Activated naive CD4-positive, alpha-beta T cell treated with anti-CD3 and anti-CD28 coated beads, Interleukin-2, amount 10 ng/mL, durations not matched to agents 7 days and 5 days (primary cell): ENCODE results near the gene C14orf119.
"Not testable (repeated sequence)": the region's sequence is repeated elsewhere in the genome, so short reads cannot be mapped to it uniquely, and the experiment has no call there.

Experiments
- CTCF ChIA-PET: fragments of 350-600 bp; sonication (Branson Sonifier 250); formaldehyde crosslinking; loops from one replicate; lab custom pipeline; 2021; ENCODE audit warnings: antibody characterized with exemption; lab: Charles Lee
- DNase-seq: peaks from one replicate; pipeline ENCODE4 v3.0.0-alpha.2; 2020
- H3K27ac Mint-ChIP-seq: one replicate; pipeline ENCODE4 v1.8.0; 2021; ENCODE audit warnings: mild to moderate bottlenecking, moderate library complexity, mixed read lengths
- H3K27me3 Mint-ChIP-seq: one replicate; pipeline ENCODE4 v1.8.0; 2021; ENCODE audit warnings: mild to moderate bottlenecking, mixed read lengths
- H3K36me3 Mint-ChIP-seq: one replicate; pipeline ENCODE4 v1.8.0; 2021; ENCODE audit warnings: mixed read lengths
- H3K4me1 Mint-ChIP-seq: one replicate; pipeline ENCODE4 v1.8.0; 2021; ENCODE audit warnings: mixed read lengths
- H3K4me3 Mint-ChIP-seq: one replicate; pipeline ENCODE4 v1.8.0; 2021; ENCODE audit warnings: mild to moderate bottlenecking, moderate library complexity, mixed read lengths
- H3K9me3 Mint-ChIP-seq: one replicate; pipeline ENCODE4 v1.8.0; 2021; ENCODE audit warnings: mixed read lengths

C14orf119 gene

GRCh38 chr14:23102801-23103200, 7.5 kb downstream of the C14orf119 start:
- Mint-ChIP-seq H3K4me1 (peaks cover 4% of the 10 kb centered on the region), H3K36me3 (peaks cover 15% of the 10 kb centered on the region), H3K9me3 (no peaks in the 10 kb centered on the region), H3K27me3 (peaks cover 22% of the 10 kb centered on the region), H3K27ac (no peak overlapping the region), H3K4me3 (no peak overlapping the region)
- CTCF ChIA-PET, result no interaction called here
- DNase-seq, result no peak

GRCh38 chr14:23103581-23103980, 8.3 kb downstream of the C14orf119 start:
- CTCF ChIA-PET, result interaction anchor here (1.0 kb wide), 1 partner anchor 8 kb away, joined by 3 read pairs; the partner anchor contains the start of genes ACIN1 and C14orf119
- peaks cover 11% of the 10 kb centered on the region for H3K36me3 Mint-ChIP-seq
- peaks cover 3% of the 10 kb centered on the region for H3K4me1 Mint-ChIP-seq
- DNase-seq, result no peak
- H3K27ac Mint-ChIP-seq, result no peak overlapping the region
- peaks cover 22% of the 10 kb centered on the region for H3K27me3 Mint-ChIP-seq
- no peak overlapping the region for H3K4me3 Mint-ChIP-seq
- H3K9me3 Mint-ChIP-seq, result no peaks in the 10 kb centered on the region

- Mint-ChIP-seq H3K27me3 (peaks cover 22% of the 10 kb centered on the region), H3K4me1 (peaks cover 3% of the 10 kb centered on the region), H3K27ac (no peak overlapping the region), H3K4me3 (no peak overlapping the region), H3K9me3 (no peaks in the 10 kb centered on the region), H3K36me3 (peaks cover 8% of the 10 kb centered on the region)
- no peak for DNase-seq
- CTCF ChIA-PET, result interaction anchor here (1.0 kb wide), 1 partner anchor 9 kb away, joined by 3 read pairs; the partner anchor contains the start of genes ACIN1 and C14orf119
Observed at GRCh38 chr14:23104070-23104590, 8.8 kb downstream of the C14orf119 start.

GRCh38 chr14:23104591-23105347, 9.5 kb downstream of the C14orf119 start, which contains the start of gene CIROP:
Gene CIROP, minus strand, starts transcription at chr14:23104989. Its CDS starts 69 bp downstream, at chr14:23104920.
- peaks cover 3% of the 10 kb centered on the region for H3K4me1 Mint-ChIP-seq
- H3K27ac Mint-ChIP-seq, result no peak within 1 kb of the TSS
- no peak within 1 kb of the TSS for H3K4me3 Mint-ChIP-seq
- H3K9me3 Mint-ChIP-seq, result no peaks in the 10 kb centered on the region
- peaks cover 4% of the 10 kb centered on the region for H3K36me3 Mint-ChIP-seq
- H3K27me3 Mint-ChIP-seq, result peaks cover 22% of the 10 kb centered on the region
- CTCF ChIA-PET, result interaction anchor here (1.0 kb wide), 1 partner anchor 10 kb away, joined by 3 read pairs; the partner anchor contains the start of genes ACIN1 and C14orf119
- no peak for DNase-seq

- peaks cover 22% of the 10 kb centered on the region for H3K27me3 Mint-ChIP-seq
- H3K36me3 Mint-ChIP-seq, result peaks cover under 1% of the 10 kb centered on the region
- H3K27ac Mint-ChIP-seq, result no peak overlapping the region
- no peaks in the 10 kb centered on the region for H3K9me3 Mint-ChIP-seq
- H3K4me1 Mint-ChIP-seq, result peaks cover 3% of the 10 kb centered on the region
- H3K4me3 Mint-ChIP-seq, result no peak overlapping the region
- DNase-seq, result no peak
- CTCF ChIA-PET, result no interaction called here
Observed at GRCh38 chr14:23105348-23105824, 10.1 kb downstream of the C14orf119 start.

GRCh38 chr14:23106747-23107045, 11.4 kb downstream of the C14orf119 start:
- no peak overlapping the region for H3K27ac Mint-ChIP-seq
- H3K36me3 Mint-ChIP-seq, result no peaks in the 10 kb centered on the region
- no peak for DNase-seq
- CTCF ChIA-PET, result interaction anchor here (1.1 kb wide), 1 partner anchor 14 kb away, joined by 3 read pairs; no protein-coding TSS in a partner anchor
- H3K4me3 Mint-ChIP-seq, result no peak overlapping the region
- H3K9me3 Mint-ChIP-seq, result no peaks in the 10 kb centered on the region
- H3K4me1 Mint-ChIP-seq, result peaks cover 3% of the 10 kb centered on the region
- H3K27me3 Mint-ChIP-seq, result peaks cover 22% of the 10 kb centered on the region

GRCh38 chr14:23107620-23108019, 12.3 kb downstream of the C14orf119 start:
- H3K27me3 Mint-ChIP-seq, result peaks cover 18% of the 10 kb centered on the region
- H3K4me1 Mint-ChIP-seq, DNase-seq, H3K9me3 Mint-ChIP-seq, H3K4me3 Mint-ChIP-seq, CTCF ChIA-PET, H3K36me3 Mint-ChIP-seq, H3K27ac Mint-ChIP-seq: not testable (repeated sequence)

GRCh38 chr14:23108169-23108568, 12.9 kb downstream of the C14orf119 start:
- not testable (repeated sequence) for H3K4me3 Mint-ChIP-seq
- peaks cover 14% of the 10 kb centered on the region for H3K27me3 Mint-ChIP-seq

GRCh38 chr14:23109769-23110168, 14.5 kb downstream of the C14orf119 start:
- no peaks in the 10 kb centered on the region for H3K36me3 Mint-ChIP-seq
- H3K9me3 Mint-ChIP-seq, result no peaks in the 10 kb centered on the region
- peaks cover 15% of the 10 kb centered on the region for H3K27me3 Mint-ChIP-seq
- CTCF ChIA-PET, result interaction anchor here (1.4 to 5.3 kb wide), 7 partner anchors 11 to 123 kb away, joined by 3 to 31 read pairs (median 5); partner anchors contain the start of genes ACIN1 and C14orf119
- no peak for DNase-seq
- H3K27ac Mint-ChIP-seq, result no peak overlapping the region
- H3K4me3 Mint-ChIP-seq, result no peak overlapping the region
- peaks cover 7% of the 10 kb centered on the region for H3K4me1 Mint-ChIP-seq

More at GRCh38 chr14:23108169-23108568, 12.9 kb downstream of the C14orf119 start:
- H3K36me3 Mint-ChIP-seq, H3K4me1 Mint-ChIP-seq, H3K9me3 Mint-ChIP-seq, H3K27ac Mint-ChIP-seq, DNase-seq: not testable (repeated sequence)
- CTCF ChIA-PET, result interaction anchor here (1.1 to 5.3 kb wide), 6 partner anchors 12 to 40 kb away, joined by 3 to 31 read pairs (median 14); partner anchors contain the start of genes ACIN1 and C14orf119

- Mint-ChIP-seq H3K9me3 (no peaks in the 10 kb centered on the region), H3K27ac (no peak overlapping the region), H3K4me1 (peaks cover 11% of the 10 kb centered on the region), H3K36me3 (no peaks in the 10 kb centered on the region), H3K27me3 (peaks cover 23% of the 10 kb centered on the region), H3K4me3 (no peak overlapping the region)
- CTCF ChIA-PET, result interaction anchor here (0.6 to 5.3 kb wide), 6 partner anchors 10 to 725 kb away, joined by 3 to 31 read pairs (median 14); no protein-coding TSS in a partner anchor
- no peak for DNase-seq
Observed at GRCh38 chr14:23110579-23111365, 15.5 kb downstream of the C14orf119 start.

GRCh38 chr14:23112359-23113178, 17.3 kb downstream of the C14orf119 start:
- CTCF ChIA-PET, result interaction anchor here (0.7 to 5.3 kb wide), 4 partner anchors 8 to 74 kb away, joined by 3 to 31 read pairs (median 5); no protein-coding TSS in a partner anchor
- DNase-seq, result no peak
- H3K27me3 Mint-ChIP-seq, result peaks cover 27% of the 10 kb centered on the region
- no peaks in the 10 kb centered on the region for H3K36me3 Mint-ChIP-seq
- no peak overlapping the region for H3K4me3 Mint-ChIP-seq
- no peaks in the 10 kb centered on the region for H3K9me3 Mint-ChIP-seq
- H3K4me1 Mint-ChIP-seq, result peaks cover 10% of the 10 kb centered on the region
- H3K27ac Mint-ChIP-seq, result no peak overlapping the region

- Mint-ChIP-seq H3K4me3 (no peak overlapping the region), H3K27ac (no peak overlapping the region), H3K9me3 (no peaks in the 10 kb centered on the region), H3K27me3 (peaks cover 27% of the 10 kb centered on the region), H3K4me1 (peaks cover 16% of the 10 kb centered on the region), H3K36me3 (no peaks in the 10 kb centered on the region)
- CTCF ChIA-PET, result interaction anchor here (0.6 to 5.3 kb wide), 4 partner anchors 7 to 81 kb away, joined by 3 to 31 read pairs (median 5); no protein-coding TSS in a partner anchor
- DNase-seq, result no peak
Observed at GRCh38 chr14:23113431-23114119, 18.3 kb downstream of the C14orf119 start.

GRCh38 chr14:23114120-23114458, 18.8 kb downstream of the C14orf119 start:
- CTCF ChIA-PET, result interaction anchor here (0.6 to 2.3 kb wide), 2 partner anchors 73 to 81 kb away, joined by 3 to 5 read pairs; no protein-coding TSS in a partner anchor
- H3K27me3 Mint-ChIP-seq, result peaks cover 27% of the 10 kb centered on the region

More at GRCh38 chr14:23114120-23114458, 18.8 kb downstream of the C14orf119 start:
- peaks cover 20% of the 10 kb centered on the region for H3K4me1 Mint-ChIP-seq
- no peaks in the 10 kb centered on the region for H3K36me3 Mint-ChIP-seq
- H3K4me3 Mint-ChIP-seq, result no peak overlapping the region
- no peak for DNase-seq
- no peak overlapping the region for H3K27ac Mint-ChIP-seq
- no peaks in the 10 kb centered on the region for H3K9me3 Mint-ChIP-seq
